ENCODE results near the gene SPATS2L.

The SPATS2L gene

DNA sequence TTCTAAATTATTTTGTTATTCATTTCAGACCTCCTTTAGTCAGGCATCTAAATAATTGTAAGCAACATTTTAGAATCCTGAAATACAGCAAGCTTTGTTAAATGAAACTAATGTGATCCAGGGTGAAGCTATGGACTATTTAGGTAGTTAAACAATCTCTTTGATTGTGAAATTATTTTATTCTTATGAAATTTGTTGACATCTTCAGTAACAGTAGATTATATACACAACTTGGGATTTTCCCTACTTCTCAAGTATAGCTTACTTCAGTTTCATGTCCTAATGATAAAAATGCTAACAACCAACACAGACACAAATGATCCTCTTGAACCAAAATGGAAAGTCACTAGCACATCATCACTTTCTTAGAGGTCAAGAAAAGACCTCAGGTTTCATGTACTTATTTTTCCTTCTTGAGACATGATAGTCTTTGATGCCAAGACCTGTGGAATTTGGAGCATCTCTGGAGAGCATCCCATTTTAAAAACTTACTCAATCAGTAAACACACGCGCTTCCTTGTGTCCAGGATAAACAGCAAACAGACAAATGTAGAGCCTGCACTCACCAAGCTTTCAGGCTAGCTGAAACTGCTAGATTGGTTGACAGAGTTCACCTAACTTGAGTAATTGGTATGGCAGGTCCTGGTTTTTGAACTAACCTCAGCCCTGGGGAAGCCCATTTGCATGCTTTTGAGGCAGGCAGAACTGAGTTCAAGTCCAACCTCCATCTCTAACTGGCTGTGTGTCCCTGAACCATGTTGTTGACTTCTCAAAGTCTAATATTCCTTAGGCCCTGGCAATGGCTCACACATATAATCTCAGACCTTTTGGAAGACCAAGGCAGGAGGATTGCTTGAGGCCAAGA is 155.6 kb downstream of the SPATS2L start:
- no peak for DNase-seq (ENCODE audit: low read depth in 3 of 3, low spot score in 1 of 3)

DNA sequence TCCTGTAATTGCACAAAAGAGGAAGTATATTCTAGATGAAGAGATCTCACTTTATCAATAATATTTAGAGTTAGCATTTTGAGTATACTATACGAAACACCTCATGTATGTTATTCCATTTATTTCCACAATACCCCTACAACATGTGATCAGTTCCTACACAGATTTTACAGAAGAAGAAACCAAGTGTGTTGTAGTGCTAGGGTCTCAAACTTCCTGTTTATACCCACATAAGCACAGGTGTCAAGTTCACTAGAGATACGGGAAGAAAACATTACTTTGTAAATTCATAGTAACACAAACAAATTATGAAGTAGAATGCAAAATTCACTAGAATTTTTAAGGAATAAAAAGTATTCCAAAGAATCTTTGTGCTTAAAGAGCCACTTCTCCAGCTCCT is 157.0 kb downstream of the SPATS2L start:
- DNase-seq (ENCODE audit: low read depth in 3 of 3, low spot score in 1 of 3) = no peak

DNA sequence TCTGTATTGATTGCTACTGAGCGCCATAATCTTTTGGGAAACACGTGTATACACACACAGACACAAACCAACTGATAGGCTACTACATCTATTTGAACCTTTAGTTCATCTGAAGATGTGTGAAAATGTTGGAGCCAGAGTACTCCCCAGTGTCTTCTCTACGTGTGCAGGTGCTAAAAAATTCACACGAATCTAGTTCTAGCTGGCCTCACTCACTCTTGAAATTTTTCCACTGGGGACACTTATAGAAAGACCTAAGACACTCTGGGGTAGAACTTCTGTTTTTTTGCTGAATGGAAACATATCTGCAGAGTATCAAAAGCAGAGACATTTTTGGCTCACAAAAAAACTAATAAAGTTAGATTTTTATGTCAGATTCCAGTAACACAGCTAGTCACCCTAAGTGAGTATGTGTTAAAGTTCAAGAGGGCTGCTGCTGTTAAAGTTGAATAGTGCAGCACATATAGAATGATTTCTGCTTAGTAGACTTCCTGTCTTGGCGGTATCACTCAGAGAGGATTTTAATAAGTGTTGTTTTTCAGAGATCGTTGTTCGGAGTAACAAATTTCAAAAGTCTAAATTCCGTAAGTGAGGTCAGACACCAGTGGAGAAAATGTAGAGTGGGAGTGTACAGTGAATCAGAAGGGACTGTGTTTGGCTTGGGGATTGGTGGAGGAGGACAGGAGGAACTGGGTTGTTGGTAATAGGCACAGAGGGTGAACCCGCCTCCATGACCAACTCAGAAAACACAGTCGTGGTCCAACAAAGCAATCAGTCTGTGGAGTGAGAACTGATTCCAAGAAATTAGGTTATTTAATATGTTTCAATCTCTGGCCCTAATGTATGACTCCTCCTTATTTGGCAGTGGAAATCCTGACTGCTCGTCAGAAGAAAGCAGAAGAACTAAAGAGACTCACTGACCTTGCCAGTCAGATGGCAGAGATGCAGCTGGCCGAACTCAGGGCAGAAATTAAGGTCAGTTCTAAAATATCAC is 160.2 kb downstream of the SPATS2L start:
- no peak for DNase-seq (ENCODE audit: low read depth in 3 of 3, low spot score in 1 of 3)

DNA sequence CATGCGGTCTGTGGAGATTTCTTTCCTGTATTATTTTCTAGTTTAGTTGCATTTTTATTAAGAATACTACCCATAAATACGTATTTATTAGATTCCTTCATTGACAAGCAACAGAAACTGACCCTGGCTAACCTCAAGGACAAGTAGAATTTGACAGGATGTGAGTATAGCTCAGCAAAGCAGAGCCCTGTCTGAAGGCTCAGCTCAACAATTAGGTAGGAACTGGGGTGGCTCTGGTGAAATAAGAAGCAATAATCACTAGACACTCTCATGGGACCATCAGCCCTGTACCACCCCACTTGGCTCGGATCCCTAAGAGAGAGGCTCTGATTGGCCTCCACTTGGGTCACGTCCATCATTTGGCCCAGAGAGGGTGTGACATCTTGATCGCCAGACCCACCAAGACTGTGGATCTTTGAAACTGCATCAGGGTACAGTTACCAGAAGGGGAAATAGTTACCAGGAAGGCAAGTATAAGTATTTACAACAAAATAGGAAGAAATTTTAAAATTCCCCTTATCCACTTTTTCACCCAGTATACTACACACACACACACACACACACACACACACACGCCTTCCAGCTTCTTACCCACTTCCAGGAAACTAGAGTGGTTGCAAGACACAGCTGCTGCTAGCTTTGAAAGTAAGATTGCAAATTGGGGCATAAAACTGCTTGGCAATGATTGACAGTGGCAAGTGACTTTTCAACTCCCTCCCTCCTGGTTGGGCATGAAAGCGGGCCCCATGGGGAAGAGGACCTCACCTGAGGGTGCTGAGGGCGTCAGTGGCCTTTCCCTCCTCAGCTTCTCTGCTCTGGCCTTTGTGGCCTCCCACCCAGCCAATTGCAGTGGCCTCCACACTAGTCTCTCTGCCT is 161.6 kb downstream of the SPATS2L start:
- DNase-seq (ENCODE audit: low read depth in 3 of 3, low spot score in 1 of 3) = no peak

DNA sequence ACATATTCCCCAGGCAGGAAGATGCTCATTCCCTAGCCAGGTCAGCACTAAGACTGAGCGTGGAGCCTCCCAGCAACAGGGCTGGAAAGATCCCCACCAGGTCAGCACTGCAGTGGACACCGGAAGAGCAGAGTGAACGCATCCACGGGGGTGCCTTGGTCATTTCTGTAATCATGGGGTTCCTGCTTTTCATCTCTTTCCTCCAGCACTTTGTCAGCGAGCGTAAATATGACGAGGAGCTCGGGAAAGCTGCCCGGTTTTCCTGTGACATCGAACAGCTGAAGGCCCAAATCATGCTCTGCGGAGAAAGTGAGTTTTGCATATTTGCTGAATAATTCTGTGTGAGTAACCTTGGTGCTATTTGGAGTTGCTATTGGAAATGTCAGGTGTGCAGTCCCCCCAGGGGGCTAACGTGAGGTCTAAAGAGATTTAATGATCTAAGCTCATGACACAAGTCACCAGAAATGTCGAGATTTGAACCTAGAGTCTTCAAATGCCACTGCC is 163.3 kb downstream of the SPATS2L start:
- no peak for DNase-seq (ENCODE audit: low read depth in 3 of 3, low spot score in 1 of 3)

DNA sequence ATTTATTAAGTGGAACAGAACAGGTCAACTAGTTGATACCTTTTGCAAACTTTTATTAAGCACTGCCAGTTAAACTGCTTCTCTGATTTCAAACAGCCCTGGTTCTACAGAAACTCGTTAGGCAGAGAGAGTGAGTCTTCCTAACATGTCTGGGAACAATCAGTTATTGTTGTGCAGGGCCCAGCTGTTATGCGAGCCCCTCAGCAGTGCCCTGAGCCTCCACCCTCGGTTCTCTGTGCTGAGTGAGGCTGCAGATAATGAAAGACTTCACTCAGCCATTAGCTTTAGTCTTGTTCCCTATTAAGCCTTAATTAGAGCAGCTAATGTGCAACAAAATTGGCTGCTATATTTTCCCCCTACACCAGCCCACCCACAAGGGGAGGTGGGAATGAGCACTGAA is 163.7 kb downstream of the SPATS2L start:
- no peak for DNase-seq (ENCODE audit: low read depth in 3 of 3, low spot score in 1 of 3)

DNA sequence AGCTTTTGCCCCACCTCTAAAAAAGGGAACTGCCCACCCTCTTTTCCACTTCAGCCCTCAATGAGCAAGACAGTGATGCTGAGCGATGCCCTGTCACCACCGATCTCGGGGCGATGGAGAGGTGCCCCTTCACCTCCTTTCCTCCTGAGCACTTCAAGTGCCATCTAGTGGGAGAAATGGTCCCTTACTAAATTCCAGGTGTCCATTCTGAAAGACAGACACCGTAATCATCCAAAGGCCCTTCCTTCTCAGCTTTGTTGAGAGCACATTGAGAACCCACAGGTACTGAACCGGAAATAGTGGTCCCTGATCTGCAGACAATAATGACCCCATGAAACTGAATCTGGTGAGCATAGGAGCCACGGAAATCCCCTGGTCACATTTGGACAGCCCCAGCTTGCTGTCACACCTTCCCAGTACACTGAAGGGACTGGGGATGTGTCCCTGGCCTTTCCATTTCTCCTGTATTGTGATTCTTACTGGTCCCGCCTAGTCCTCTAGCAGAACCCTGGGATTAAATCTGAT is 164.9 kb downstream of the SPATS2L start:
- no peak for DNase-seq (ENCODE audit: low read depth in 3 of 3, low spot score in 1 of 3)

DNA sequence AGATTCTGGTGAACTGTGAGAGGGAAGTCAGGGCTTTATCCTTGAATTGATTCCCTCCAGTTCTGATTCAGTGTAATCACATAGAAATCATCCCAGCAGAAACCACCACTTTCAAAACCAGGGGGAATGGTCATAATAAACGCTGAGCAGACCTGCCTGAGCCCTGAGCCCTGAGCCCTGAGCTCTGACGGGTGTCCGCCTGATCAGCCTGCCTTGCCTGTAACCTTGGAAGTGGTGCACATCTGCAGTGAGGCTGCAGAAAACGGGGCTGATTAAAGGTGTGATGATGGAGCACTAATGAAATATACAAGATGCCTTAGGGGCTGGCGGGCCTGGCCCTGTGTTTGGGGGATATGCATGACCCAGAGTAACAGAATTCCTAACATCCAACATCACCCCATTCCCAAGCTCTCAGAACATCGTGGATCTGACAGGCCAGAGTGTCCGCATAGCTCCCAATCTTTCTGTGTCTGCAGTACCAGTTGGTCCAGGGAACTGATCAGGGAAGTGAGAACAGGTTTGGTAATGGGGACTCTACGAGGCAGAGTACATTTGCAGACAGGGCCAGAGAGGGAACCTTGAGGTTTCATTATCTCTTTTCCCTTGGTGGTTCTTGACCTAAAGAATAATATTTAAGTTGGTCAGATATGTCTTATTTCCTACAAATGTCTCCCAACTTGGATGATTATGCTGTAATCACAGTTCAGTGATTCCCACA is 165.6 kb downstream of the SPATS2L start:
- DNase-seq (ENCODE audit: low read depth in 3 of 3, low spot score in 1 of 3) = no peak

DNA sequence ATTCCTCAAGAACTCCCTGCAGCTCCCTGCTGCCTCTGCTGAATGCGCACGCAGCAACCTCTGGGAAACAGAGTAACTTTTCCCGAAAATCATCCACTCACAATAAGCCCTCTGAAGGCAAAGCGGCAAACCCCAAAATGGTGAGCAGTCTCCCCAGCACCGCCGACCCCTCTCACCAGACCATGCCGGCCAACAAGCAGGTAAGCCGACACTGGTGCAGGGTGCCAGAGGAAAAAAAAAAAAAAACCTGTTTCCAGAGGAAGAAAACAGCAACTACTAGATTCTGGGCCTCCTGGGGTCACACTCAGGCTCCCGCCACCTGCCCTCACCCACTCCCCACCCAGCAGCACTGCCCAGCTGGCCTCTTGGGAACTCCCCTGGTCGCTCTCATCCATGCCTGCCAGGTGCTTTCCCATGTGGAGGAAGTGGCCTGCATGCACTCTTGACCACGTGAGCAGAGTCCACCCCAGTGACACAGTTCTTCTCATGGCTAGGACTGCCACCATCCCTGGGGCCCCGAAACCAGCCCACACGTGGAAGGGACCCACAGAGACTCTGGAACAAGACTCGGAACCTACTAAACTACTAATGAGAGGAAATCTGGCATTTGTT is 166.5 kb downstream of the SPATS2L start:
- no peak for DNase-seq (ENCODE audit: low read depth in 3 of 3, low spot score in 1 of 3)

DNA sequence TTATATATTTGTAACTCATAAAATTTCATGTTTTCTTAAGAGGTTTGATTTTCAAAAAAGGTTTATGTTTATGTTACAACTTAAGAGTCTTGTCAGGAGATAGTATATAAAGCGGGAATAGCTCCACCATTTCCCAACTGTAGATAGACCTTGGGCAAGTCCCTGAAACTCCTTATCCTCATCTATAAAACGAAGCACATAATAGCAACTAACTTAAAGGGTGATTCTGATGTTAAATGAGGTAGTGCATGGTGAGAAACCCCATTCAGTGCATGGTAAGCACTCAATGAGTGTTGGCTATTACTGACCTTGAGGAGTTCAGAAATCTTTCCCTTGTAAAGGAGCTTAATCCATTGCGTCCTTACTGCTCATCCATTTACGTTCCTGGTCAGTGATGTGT is 169.3 kb downstream of the SPATS2L start:
- DNase-seq (ENCODE audit: low read depth in 3 of 3, low spot score in 1 of 3) = no peak

DNA sequence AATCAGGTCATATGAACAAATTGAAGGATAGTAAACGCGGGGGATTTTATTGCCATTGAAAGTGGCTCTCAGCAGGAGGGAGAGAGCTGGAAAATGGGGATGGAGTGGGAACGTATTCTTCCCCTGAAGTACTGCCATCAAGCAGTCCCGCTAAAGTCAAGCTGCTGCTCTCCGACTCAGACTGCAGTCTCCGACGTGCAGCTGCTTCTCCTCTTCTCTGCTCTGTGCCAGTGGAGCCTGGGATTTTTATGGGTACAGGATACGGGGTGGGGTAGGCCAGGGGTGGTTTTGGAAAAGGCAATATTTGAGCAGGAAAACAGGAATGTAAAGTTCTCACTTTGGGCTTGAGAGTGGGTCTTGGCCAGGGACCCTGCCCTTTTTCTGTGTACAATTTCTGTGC is 170.3 kb downstream of the SPATS2L start:
- no peak for DNase-seq (ENCODE audit: low read depth in 3 of 3, low spot score in 1 of 3)

DNA sequence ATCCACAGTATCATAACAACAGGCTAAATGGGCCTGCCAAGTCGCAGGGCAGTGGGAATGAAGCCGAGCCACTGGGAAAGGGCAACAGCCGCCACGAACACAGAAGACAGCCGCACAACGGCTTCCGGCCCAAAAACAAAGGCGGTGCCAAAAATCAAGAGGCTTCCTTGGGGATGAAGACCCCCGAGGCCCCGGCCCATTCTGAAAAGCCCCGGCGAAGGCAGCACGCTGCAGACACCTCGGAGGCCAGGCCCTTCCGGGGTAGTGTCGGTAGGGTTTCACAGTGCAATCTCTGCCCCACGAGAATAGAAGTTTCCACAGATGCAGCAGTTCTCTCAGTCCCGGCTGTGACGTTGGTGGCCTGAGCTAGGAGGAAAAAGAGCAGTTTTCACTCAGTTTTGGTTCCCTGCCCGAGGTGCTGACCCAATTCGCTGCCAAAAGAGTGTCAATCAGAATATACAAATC is 171.2 kb downstream of the SPATS2L start:
- DNase-seq (ENCODE audit: low read depth in 3 of 3, low spot score in 1 of 3) = no peak

DNA sequence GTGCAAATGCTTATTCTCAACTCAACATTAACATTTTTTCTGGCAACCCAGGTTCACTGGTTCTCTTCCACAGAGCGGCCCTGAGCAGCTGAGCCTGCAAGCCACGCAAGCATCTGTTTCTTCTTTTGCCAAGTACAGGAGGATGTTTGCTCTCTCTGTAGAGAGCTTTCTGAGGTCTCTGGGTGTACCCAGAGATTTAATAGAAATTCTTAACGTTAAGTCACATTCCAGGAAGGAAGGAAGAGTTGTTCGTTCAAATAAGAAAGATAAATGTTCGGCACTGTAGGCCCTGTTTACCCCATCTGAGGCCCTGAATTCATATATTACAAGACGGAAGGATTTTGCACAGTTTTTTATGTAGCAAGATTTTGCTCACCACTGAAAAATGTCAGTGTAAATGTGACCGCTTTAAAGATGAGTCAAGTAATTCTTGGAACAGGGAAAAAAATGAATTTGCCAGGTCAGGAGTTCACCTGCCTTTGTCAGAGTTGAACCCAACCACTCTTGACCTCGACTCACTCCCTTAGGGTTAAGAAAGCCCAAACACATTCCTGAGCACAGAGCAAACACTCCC is 173.3 kb downstream of the SPATS2L start:
- DNase-seq (ENCODE audit: low read depth in 3 of 3, low spot score in 1 of 3) = no peak

DNA sequence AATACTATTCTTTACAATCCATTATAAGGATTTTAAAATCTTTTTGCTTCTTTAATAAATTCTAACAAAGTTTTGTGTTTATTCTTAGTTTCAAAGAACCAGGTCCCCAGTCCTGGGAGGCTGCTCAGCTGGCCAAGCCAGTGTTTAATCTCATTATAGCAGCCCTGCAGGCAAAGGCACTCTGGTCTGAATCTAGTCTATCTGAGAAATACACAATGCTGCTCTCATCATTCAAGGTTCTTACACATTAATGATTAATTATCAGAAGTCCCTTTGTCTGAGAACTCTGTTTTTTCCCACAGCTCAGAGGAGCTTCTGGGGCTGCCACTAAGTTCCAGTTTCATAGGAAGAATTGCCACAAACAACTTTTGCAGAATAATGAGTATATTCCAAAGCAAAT is 175.7 kb downstream of the SPATS2L start:
- DNase-seq (ENCODE audit: low read depth in 3 of 3, low spot score in 1 of 3) = no peak

DNA sequence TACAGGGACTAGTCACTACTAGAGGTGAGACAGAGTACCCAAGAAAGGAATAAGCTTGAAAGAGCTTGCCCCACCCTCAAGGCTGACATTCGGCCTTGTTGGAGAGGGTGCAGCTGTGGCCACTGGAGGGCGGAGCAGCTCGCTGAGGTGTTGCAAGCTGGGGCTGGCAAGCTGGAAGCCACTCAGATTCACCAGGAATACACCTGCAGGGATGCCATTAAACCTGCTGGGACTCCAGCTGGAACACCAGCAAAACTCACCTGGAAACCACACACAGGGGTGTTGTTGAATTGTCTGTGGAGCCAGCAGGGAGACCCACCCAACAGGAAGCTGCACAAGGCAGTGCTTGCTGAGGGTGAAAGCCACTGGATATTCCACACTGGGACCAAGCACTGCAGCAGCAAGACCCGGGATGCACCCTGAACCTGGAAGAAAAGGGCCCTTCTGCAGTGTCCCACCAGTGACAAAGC is 177.3 kb downstream of the SPATS2L start:
- DNase-seq (ENCODE audit: low read depth in 3 of 3, low spot score in 1 of 3) = no peak

DNA sequence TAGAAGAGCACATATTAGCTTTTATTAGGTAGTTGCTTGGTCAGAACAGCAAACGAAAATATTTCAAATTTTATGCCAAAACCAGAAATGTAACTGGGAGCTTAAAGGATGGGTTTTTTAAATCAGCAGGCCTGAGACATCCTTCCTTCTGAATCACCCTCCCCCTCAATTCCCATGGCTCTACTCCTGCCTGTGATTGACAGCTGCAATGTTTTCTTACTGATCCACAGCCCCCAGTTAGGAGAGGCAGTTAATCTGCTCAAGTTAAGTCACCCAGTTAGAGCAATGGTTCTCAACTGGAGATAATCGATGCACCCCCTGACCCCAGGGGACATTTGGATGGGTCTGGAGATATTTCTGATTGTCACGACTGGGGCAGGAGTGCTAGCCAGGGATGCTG is 178.4 kb downstream of the SPATS2L start:
- no peak for DNase-seq (ENCODE audit: low read depth in 3 of 3, low spot score in 1 of 3)

DNA sequence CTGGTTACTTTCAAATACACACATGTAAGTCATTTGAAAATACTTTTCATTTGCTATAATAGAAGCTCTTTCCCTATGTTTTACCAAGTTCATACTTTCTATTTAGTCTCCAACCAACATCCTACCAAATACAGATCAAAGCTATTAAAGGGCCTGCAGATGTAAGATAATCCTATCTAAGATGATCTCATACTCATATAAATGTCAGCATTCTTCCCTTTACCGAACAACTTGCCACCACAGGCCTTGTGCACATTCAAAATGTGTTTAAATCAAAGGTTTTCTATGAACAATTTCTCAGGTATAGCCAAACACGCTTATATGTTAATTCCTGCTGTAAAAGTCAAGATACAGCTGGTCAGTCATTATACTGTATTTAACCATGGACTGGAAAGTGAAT is 180.0 kb downstream of the SPATS2L start:
- DNase-seq (ENCODE audit: low read depth in 3 of 3, low spot score in 1 of 3) = no peak

DNA sequence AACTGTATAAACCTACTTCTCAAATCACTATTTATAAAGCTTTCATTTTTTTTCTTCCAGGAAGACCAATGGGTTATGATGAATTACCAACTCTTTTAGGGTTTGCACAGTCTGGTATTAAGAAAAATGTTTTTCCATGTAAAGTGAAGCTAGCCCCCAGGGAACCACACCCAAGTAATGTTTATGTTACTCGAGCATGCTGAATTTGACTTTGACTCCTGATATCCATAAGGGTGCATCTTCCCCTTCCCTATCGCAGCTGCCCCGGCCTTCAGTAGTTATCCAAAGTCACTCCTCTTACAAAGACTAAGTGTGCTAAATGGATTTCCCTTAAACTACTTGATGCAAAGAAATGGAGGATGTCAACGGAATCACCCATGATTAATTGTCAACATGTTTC is 181.7 kb downstream of the SPATS2L start:
- no peak for DNase-seq (ENCODE audit: low read depth in 3 of 3, low spot score in 1 of 3)

DNA sequence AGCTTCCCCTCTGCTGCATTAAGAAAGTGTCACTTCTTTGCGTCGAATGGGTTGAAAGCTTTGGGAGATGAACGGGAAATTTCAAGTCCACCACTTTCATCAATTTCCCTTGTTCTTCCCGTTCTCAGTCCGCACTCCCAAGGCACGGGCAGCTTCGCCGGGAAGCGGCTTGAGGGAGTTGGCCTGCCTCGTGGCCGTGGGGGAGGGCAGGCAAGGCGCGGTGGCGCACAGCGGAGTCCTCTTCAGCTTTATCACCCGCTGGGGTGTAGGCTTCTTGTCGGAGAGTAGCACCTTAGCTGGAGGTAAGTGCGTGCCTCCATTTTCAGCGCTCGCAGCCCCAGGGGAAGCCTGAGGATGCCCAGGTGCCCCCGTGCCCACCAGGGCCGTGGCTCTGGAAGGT is 183.5 kb downstream of the SPATS2L start:
- no peak for DNase-seq (ENCODE audit: low read depth in 3 of 3, low spot score in 1 of 3)
